H1 (cell line): ENCODE results near the gene PPP1R2. TPM values are rescaled to one million over a fixed set of nuclear protein-coding genes. Genes with fewer than 3 reads are reported as not detected.

Experiments used
- CBX5 ChIP-seq: fragments of 300-800, 300-1000 bp; sonication (generic); IDR thresholded peaks from 2 replicates; pipeline ENCODE4 v1.7.1; 2016; ENCODE audit warnings: antibody characterized with exemption, low read length, low read depth
- EP300 ChIP-seq, 2 experiments: IDR thresholded peaks; 1 replicate in 1 of 2; 2 replicates in 1 of 2; pipeline ENCODE4 v1.6.1; 2011 to 2012; ENCODE audit warnings: low read depth in 2 of 2, low read length in 2 of 2, mild to moderate bottlenecking in 2 of 2, borderline replicate concordance in 1 of 2, inconsistent platforms in 1 of 2, moderate library complexity in 1 of 2
- MAFK ChIP-seq: IDR thresholded peaks from 2 replicates; pipeline ENCODE4 v1.6.1; 2012; ENCODE audit warnings: low read depth, mild to moderate bottlenecking, improper control_type of control experiment, low read length
- RAD21 ChIP-seq, 2 experiments: IDR thresholded peaks in 1 of 2; conservative IDR thresholded peaks in 1 of 2; 2 replicates each; pipeline ENCODE4 v1.6.1; 2011; ENCODE audit warnings: low read depth in 2 of 2, low read length in 2 of 2, improper control_type of control experiment in 1 of 2, inconsistent platforms in 1 of 2, mild to moderate bottlenecking in 1 of 2, moderate library complexity in 1 of 2
- RBBP5 ChIP-seq: IDR thresholded peaks from 2 replicates; pipeline ENCODE4 v1.7.1; 2012; ENCODE audit warnings: low read depth, mild to moderate bottlenecking, inconsistent platforms, low read length, moderate library complexity, borderline replicate concordance
- RNF2 ChIP-seq: fragments of 200-900, 300-1000 bp; sonication (generic); IDR thresholded peaks from 2 replicates; pipeline ENCODE4 v1.7.1; 2016; ENCODE audit warnings: borderline replicate concordance, low read depth, mild to moderate bottlenecking, antibody characterized with exemption, low read length; ENCODE audit not compliant: poor library complexity, severe bottlenecking; ENCODE audit errors: missing control alignments
- SIX5 ChIP-seq: IDR thresholded peaks from 2 replicates; pipeline ENCODE4 v1.6.1; 2011; ENCODE audit warnings: mild to moderate bottlenecking, low read depth, low read length
- SP2 ChIP-seq: IDR thresholded peaks from 2 replicates; pipeline ENCODE4 v1.6.1; 2012; ENCODE audit warnings: mild to moderate bottlenecking, low read length, inconsistent platforms
- polyA plus RNA-seq, 7 experiments: library from polyadenylated mRNA; depleted of rRNA in 3 of 7; stranded (reverse) in 5 of 7; unstranded in 2 of 7; fragments of >200 nt in 5 of 7; fragments of 200-250 nt in 2 of 7; gene quantifications; 1 replicate in 5 of 7; 2 replicates in 1 of 7; 4 replicates in 1 of 7; pipeline versions ENCODE4 v1.2.1 to v1.2.3, GENCODE V29; 2011 to 2013; ENCODE audit warnings: missing spikeins in 2 of 7, mixed read lengths in 2 of 7
- total RNA-seq: library from RNA; stranded (reverse); fragmentation: NEBNext Ultra II Directional; extraction: Animal tissue kit (Norgen Biotek cat#: 25700); gene quantifications from 2 replicates; pipeline ENCODE4 v1.2.1, GENCODE V29; 2021
- TF ChIP-seq, protein P1 (sequence below): fragments of 300-600 bp; sonication (generic); IDR thresholded peaks from 2 replicates; pipeline ENCODE4 v1.7.1; 2012; ENCODE audit warnings: low read length, moderate library complexity, mild to moderate bottlenecking, inconsistent platforms; ENCODE audit not compliant: insufficient replicate concordance
- TF ChIP-seq, protein P2 (sequence below): IDR thresholded peaks from 2 replicates; pipeline ENCODE4 v1.6.1; 2011; ENCODE audit warnings: low read depth, mild to moderate bottlenecking, low read length; ENCODE audit not compliant: insufficient read depth

PPP1R2 gene
- total and polyA plus RNA-seq, 2 of the 8 experiments (the other 6 are each of a cell fraction or from before 2014, with no cell fraction given) = 14.0 to 26.5 TPM

DNA sequence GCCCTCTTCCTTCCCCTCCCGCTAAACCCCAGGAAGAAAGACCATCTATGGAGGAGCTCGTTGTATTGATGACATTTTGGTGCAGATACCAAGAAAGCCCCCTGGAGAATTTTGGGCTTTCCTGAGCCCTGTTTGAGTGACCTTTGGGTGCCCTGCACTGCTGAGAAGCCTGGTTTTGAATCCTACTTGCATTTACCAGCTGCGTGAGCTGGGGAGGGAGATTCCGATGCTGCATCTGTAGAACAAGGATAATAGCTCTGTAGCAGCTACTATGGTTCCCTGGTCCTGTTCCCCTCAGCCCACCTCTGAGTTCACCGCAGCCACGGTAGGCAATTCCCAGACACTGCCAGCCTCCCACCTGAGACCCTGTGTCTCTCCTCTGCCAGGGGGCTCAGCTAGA is 35.4 kb upstream of the PPP1R2 start (continued):
- TF ChIP-seq, protein P1, sequence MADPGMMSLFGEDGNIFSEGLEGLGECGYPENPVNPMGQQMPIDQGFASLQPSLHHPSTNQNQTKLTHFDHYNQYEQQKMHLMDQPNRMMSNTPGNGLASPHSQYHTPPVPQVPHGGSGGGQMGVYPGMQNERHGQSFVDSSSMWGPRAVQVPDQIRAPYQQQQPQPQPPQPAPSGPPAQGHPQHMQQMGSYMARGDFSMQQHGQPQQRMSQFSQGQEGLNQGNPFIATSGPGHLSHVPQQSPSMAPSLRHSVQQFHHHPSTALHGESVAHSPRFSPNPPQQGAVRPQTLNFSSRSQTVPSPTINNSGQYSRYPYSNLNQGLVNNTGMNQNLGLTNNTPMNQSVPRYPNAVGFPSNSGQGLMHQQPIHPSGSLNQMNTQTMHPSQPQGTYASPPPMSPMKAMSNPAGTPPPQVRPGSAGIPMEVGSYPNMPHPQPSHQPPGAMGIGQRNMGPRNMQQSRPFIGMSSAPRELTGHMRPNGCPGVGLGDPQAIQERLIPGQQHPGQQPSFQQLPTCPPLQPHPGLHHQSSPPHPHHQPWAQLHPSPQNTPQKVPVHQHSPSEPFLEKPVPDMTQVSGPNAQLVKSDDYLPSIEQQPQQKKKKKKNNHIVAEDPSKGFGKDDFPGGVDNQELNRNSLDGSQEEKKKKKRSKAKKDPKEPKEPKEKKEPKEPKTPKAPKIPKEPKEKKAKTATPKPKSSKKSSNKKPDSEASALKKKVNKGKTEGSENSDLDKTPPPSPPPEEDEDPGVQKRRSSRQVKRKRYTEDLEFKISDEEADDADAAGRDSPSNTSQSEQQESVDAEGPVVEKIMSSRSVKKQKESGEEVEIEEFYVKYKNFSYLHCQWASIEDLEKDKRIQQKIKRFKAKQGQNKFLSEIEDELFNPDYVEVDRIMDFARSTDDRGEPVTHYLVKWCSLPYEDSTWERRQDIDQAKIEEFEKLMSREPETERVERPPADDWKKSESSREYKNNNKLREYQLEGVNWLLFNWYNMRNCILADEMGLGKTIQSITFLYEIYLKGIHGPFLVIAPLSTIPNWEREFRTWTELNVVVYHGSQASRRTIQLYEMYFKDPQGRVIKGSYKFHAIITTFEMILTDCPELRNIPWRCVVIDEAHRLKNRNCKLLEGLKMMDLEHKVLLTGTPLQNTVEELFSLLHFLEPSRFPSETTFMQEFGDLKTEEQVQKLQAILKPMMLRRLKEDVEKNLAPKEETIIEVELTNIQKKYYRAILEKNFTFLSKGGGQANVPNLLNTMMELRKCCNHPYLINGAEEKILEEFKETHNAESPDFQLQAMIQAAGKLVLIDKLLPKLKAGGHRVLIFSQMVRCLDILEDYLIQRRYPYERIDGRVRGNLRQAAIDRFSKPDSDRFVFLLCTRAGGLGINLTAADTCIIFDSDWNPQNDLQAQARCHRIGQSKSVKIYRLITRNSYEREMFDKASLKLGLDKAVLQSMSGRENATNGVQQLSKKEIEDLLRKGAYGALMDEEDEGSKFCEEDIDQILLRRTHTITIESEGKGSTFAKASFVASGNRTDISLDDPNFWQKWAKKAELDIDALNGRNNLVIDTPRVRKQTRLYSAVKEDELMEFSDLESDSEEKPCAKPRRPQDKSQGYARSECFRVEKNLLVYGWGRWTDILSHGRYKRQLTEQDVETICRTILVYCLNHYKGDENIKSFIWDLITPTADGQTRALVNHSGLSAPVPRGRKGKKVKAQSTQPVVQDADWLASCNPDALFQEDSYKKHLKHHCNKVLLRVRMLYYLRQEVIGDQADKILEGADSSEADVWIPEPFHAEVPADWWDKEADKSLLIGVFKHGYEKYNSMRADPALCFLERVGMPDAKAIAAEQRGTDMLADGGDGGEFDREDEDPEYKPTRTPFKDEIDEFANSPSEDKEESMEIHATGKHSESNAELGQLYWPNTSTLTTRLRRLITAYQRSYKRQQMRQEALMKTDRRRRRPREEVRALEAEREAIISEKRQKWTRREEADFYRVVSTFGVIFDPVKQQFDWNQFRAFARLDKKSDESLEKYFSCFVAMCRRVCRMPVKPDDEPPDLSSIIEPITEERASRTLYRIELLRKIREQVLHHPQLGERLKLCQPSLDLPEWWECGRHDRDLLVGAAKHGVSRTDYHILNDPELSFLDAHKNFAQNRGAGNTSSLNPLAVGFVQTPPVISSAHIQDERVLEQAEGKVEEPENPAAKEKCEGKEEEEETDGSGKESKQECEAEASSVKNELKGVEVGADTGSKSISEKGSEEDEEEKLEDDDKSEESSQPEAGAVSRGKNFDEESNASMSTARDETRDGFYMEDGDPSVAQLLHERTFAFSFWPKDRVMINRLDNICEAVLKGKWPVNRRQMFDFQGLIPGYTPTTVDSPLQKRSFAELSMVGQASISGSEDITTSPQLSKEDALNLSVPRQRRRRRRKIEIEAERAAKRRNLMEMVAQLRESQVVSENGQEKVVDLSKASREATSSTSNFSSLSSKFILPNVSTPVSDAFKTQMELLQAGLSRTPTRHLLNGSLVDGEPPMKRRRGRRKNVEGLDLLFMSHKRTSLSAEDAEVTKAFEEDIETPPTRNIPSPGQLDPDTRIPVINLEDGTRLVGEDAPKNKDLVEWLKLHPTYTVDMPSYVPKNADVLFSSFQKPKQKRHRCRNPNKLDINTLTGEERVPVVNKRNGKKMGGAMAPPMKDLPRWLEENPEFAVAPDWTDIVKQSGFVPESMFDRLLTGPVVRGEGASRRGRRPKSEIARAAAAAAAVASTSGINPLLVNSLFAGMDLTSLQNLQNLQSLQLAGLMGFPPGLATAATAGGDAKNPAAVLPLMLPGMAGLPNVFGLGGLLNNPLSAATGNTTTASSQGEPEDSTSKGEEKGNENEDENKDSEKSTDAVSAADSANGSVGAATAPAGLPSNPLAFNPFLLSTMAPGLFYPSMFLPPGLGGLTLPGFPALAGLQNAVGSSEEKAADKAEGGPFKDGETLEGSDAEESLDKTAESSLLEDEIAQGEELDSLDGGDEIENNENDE = no peak
- TF ChIP-seq SP2 (no peak), RBBP5 (no peak), EP300 (IDR thresholded peaks at IDR 0.05; ENCODE audit: borderline replicate concordance in 1 of 2, low read depth in 2 of 2, low read length in 2 of 2) (no peak), CBX5 (no peak), RNF2 (no peak), MAFK (no peak), RAD21 (IDR thresholded peaks at IDR 0.05 in 1 of 2, conservative IDR thresholded peaks at IDR 0.05 in 1 of 2; ENCODE audit: low read depth in 2 of 2, low read length in 2 of 2) (no peak), SIX5 (no peak)
- TF ChIP-seq, protein P2, sequence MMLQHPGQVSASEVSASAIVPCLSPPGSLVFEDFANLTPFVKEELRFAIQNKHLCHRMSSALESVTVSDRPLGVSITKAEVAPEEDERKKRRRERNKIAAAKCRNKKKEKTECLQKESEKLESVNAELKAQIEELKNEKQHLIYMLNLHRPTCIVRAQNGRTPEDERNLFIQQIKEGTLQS = no peak
